GM12801 (cell line): ENCODE data around the gene PARVA.

Experiments
- TF ChIP-seq, protein P1 (sequence below): IDR thresholded peaks from one replicate; pipeline ENCODE4 v1.5.1; 2011; ENCODE audit warnings: control low read depth; ENCODE audit not compliant: insufficient read length; ENCODE audit errors: extremely low read depth

PARVA gene

GRCh38 chr11:12512132-12512531 lies 134.8 kb downstream of the PARVA start:
- TF ChIP-seq, protein P1, sequence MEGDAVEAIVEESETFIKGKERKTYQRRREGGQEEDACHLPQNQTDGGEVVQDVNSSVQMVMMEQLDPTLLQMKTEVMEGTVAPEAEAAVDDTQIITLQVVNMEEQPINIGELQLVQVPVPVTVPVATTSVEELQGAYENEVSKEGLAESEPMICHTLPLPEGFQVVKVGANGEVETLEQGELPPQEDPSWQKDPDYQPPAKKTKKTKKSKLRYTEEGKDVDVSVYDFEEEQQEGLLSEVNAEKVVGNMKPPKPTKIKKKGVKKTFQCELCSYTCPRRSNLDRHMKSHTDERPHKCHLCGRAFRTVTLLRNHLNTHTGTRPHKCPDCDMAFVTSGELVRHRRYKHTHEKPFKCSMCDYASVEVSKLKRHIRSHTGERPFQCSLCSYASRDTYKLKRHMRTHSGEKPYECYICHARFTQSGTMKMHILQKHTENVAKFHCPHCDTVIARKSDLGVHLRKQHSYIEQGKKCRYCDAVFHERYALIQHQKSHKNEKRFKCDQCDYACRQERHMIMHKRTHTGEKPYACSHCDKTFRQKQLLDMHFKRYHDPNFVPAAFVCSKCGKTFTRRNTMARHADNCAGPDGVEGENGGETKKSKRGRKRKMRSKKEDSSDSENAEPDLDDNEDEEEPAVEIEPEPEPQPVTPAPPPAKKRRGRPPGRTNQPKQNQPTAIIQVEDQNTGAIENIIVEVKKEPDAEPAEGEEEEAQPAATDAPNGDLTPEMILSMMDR, result no peak

- TF ChIP-seq, protein P1, result no peak
These were observed 135.5 kb downstream of the PARVA start for GRCh38 chr11:12512826-12513395.

DNA sequence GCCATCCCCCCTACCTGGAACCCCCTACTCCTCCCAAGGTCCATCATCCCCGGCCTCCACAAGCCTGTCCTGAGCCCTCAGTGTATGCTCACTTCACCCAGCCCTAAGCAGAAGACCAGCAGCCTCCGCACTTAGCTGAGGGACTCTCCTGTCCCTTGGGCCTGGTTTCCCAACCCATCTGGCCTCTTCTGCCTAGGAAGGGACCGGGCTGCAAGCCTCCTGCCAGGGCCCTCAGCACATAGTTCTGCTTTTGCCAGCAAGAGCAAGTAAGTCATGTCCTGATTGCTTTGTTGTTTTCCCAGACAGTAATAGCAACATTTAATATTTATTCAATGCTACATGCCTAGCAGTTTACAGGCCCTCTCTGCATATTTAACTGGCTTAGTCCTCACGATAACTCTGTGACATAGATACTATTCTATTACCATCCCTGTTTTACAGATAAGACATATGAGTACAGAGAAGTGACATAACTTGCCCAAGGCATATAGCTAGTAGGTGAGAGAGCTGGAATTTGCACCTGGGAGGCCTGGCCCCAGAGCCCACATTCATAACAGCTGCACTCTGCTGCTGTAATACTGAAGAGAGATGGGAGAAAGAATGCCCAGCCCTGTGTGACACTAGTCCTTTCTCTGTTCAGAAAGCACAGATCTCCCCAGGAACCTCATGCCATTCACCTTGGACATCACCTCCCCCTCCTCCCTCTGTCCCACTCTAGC lies 139.2 kb downstream of the PARVA start:
- TF ChIP-seq, protein P1, result no peak

- TF ChIP-seq, protein P1, result no peak
These were observed 139.9 kb downstream of the PARVA start for GRCh38 chr11:12517306-12517705.

GRCh38 chr11:12517741-12518140 lies 140.4 kb downstream of the PARVA start:
- TF ChIP-seq, protein P1, result no peak

DNA sequence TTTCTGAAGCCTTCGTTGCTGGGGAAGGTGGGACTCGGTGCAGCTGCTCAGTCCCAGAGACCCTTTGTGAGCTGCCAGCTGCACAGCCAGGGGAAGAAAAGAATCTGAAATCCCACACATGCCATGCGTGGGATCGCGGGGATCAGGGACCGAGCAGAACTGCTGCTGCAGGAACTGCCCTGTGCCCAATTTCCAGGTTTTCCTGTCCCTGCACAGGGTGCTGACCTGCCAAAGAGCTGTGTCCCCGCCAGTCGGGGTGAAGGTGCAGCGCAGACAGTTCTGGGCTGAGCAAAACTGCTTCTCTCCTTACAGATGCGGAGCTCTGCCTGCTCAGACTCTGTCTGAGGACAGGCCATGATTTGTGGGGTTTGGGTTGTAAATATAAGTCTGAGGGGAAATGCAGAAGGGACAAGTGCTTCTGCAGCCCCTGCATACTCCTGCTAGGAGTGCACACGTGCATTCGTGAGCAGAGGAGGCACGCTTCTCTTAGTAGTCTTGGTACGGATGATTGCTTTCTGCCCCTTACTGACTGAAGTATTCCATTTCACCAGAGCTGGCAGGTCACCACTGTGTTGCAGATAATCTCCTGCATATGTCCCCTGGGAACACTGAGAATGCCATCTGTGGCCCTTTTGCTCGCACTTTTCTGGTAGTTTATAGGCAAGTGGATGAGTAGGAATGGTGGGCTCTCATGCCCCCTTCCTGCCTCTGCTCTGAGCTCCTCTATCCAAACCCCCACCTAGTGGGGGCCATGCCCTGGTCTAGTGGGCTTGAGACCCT lies 141.4 kb downstream of the PARVA start:
- TF ChIP-seq, protein P1, result no peak

DNA sequence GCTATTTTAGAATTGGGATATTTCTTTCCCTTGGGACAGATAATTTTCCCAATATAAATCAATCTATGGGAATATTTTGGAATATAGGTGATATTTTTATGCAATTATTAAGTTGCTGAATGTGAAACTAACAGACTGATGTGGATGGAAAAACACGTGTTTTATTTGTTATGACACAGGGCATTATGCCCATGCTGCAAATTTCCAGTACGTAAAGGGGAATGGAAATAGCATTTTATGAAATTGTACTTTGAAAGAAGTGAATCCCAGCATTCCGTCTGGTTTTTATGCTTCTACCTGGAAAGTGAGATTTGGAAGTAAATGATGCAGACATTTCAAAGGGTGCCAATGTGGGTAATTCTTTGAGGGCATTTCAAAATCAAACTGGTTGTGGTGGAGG lies 142.7 kb downstream of the PARVA start:
- TF ChIP-seq, protein P1, result no peak
